Common myeloid progenitor, CD34-positive (primary cell): ENCODE measurements around the gene DCLK1.

Experiments
- CTCF ChIA-PET: fragments of 350-600 bp; sonication (Branson Sonifier 250); formaldehyde crosslinking; loops from one replicate; lab custom pipeline; 2021; ENCODE audit warnings: antibody characterized with exemption; lab: Charles Lee
- POLR2A ChIA-PET: fragments of 350-600 bp; sonication (Branson Sonifier 250); formaldehyde crosslinking; loops from one replicate; lab custom pipeline; 2021; ENCODE audit warnings: antibody characterized with exemption; lab: Charles Lee
- DNase-seq, 3 donors: peaks; one replicate each; pipeline versions ENCODE4 v3.0.0 to v3.0.0-alpha.2; 2013
- H3K27ac ChIP-seq, 2 experiments: 1 replicate in 1 of 2; 2 replicates in 1 of 2; pipeline ENCODE4 v1.7.0; 2013; ENCODE audit warnings: inconsistent platforms in 2 of 2, low read length in 2 of 2, mild to moderate bottlenecking in 2 of 2, low read depth in 1 of 2, moderate library complexity in 1 of 2; ENCODE audit not compliant: severe bottlenecking in 2 of 2, insufficient read depth in 1 of 2, poor library complexity in 1 of 2
- H3K27me3 ChIP-seq, 5 experiments: replicated peaks in 2 of 5; 1 replicate in 3 of 5; 2 replicates in 2 of 5; pipeline versions ENCODE4 v1.6.1 to v1.7.0; 2013; ENCODE audit warnings: low read length in 4 of 5, mild to moderate bottlenecking in 2 of 5, moderate library complexity in 2 of 5, inconsistent platforms in 1 of 5; ENCODE audit not compliant: insufficient read depth in 5 of 5, control insufficient read depth in 4 of 5
- H3K36me3 ChIP-seq, 4 experiments: 1 replicate in 2 of 4; 2 replicates in 2 of 4; pipeline versions ENCODE4 v1.6.1 to v1.7.0; 2013; ENCODE audit warnings: low read length in 3 of 4, control low read depth in 1 of 4, mild to moderate bottlenecking in 1 of 4; ENCODE audit not compliant: control insufficient read depth in 4 of 4, insufficient read depth in 4 of 4
- H3K4me1 ChIP-seq, 4 experiments: 1 replicate in 3 of 4; 2 replicates in 1 of 4; pipeline versions ENCODE4 v1.6.1 to v1.7.1; 2013; ENCODE audit warnings: low read length in 3 of 4, mild to moderate bottlenecking in 3 of 4, control low read depth in 1 of 4, inconsistent platforms in 1 of 4, moderate library complexity in 1 of 4; ENCODE audit not compliant: control insufficient read depth in 4 of 4, insufficient read depth in 4 of 4; ENCODE audit errors: control extremely low read depth in 1 of 4
- H3K4me3 ChIP-seq, 7 experiments: 1 replicate in 4 of 7; 2 replicates in 3 of 7; pipeline versions ENCODE4 v1.5.1 to v1.7.0; 2013; ENCODE audit warnings: mild to moderate bottlenecking in 7 of 7, low read length in 6 of 7, moderate library complexity in 6 of 7, inconsistent platforms in 2 of 7, low read depth in 2 of 7, control low read depth in 1 of 7; ENCODE audit not compliant: insufficient read depth in 4 of 7, control insufficient read depth in 1 of 7; ENCODE audit errors: extremely low read depth in 1 of 7
- H3K9me3 ChIP-seq, 5 experiments: 1 replicate in 4 of 5; 2 replicates in 1 of 5; pipeline versions ENCODE4 v1.6.1 to v1.7.1; 2013; ENCODE audit warnings: low read length in 4 of 5, mild to moderate bottlenecking in 2 of 5, inconsistent platforms in 1 of 5, low read depth in 1 of 5, moderate library complexity in 1 of 5; ENCODE audit not compliant: control insufficient read depth in 4 of 5, insufficient read depth in 2 of 5; ENCODE audit errors: control extremely low read depth in 1 of 5
- WGBS: methylation state at CpG from one replicate; pipeline ENCODE4 v1.1.5; 2013; ENCODE audit not compliant: insufficient coverage; 5-methylcytosine and 5-hydroxymethylcytosine counted together

Gene DCLK1

GRCh38 chr13:35723821-35724220, 407.4 kb downstream of the DCLK1 start:
- Histone ChIP-seq H3K36me3 (no peaks in the 10 kb centered on the region), H3K4me3 (no peak overlapping the region), H3K27me3 (no peaks in the 10 kb centered on the region), H3K9me3 (no peaks in the 10 kb centered on the region), H3K27ac (no peak overlapping the region), H3K4me1 (peaks cover 0 to 37% (median 22%) of the 10 kb centered on the region in 4 experiments)
- POLR2A ChIA-PET = no interaction called here
- no peak for DNase-seq
- 34% methylated on average over 5 of the region's 5 CpGs for WGBS
- CTCF ChIA-PET = no interaction called here

GRCh38 chr13:35723053-35723461, 408.1 kb downstream of the DCLK1 start:
- CTCF ChIA-PET = interaction anchor here (1.3 kb wide), 1 partner anchor 15 kb away, joined by 4 read pairs; no protein-coding TSS in a partner anchor
- WGBS = 37% methylated on average over 4 of the region's 5 CpGs
- POLR2A ChIA-PET = no interaction called here

GRCh38 chr13:35722458-35723052, 408.6 kb downstream of the DCLK1 start:
- Histone ChIP-seq H3K27me3 (no peaks in the 10 kb centered on the region), H3K4me1 (peaks cover 0 to 37% (median 22%) of the 10 kb centered on the region in 4 experiments), H3K4me3 (peak overlapping the region in 1 of 7 experiments; percentile 16), H3K9me3 (no peaks in the 10 kb centered on the region), H3K27ac (peak overlapping the region in 1 of 2 experiments; percentile 15), H3K36me3 (no peaks in the 10 kb centered on the region)
- WGBS = 0% methylated on average over 2 of the region's 9 CpGs
- peak; percentile 31 to 78 (median 71) for DNase-seq
- ChIA-PET CTCF (interaction anchor here (0.6 to 1.3 kb wide), 3 partner anchors 12 to 14 kb away, joined by 3 to 4 read pairs (median 4); no protein-coding TSS in a partner anchor), POLR2A (no interaction called here)

More at GRCh38 chr13:35723053-35723461, 408.1 kb downstream of the DCLK1 start:
- H3K4me1 ChIP-seq = peaks cover 0 to 37% (median 22%) of the 10 kb centered on the region in 4 experiments
- H3K9me3 ChIP-seq = no peaks in the 10 kb centered on the region
- H3K4me3 ChIP-seq = peak overlapping the region in 1 of 7 experiments; percentile 16
- H3K36me3 ChIP-seq = no peaks in the 10 kb centered on the region
- H3K27ac ChIP-seq = peak overlapping the region in 1 of 2 experiments; percentile 15
- no peaks in the 10 kb centered on the region for H3K27me3 ChIP-seq
- peak; percentile 2 to 29 (median 17) for DNase-seq

DNA sequence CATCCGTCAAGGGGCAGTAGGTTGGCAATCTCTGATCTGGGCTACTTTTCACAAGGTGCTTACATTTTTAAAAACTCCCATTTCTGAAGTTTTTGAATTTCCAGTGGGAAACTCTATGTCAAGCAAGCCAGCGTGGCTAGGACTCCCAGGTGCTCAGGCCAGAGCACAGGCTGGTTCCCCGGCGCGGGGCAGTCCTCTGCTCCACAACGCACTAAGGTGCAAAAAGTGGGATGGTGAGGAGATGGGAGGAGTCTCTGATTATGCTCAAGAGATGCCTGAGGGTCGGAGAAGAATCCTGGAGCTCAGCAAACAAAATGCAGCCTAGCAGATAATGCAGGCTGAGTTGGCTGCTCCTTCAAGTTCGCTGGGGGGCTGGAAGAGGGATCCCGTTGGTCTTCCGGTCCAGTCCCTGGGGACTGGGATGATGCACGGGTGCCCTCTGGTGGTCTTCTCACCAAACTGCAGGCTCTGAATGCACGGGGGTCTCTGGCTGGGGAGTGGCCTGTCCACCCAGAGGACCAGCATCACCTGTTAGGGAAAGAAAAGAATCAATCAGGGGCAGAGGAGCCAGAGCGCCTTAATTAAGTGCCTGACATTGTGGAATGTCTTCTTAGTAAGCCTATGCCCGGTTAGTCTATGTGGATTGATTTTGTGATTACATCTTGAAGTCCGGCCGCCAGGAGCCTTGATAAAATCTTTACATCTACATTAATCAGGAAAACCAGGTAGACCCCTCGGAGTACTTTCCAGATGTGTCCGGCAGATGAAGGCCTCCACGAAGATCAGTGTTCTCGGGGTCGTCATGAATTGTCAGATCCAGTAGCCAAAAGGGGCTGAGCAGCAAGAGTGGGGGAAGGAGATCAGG, 410.3 kb downstream of the DCLK1 start:
- no peaks in the 10 kb centered on the region for H3K9me3 ChIP-seq
- peaks cover 0 to 37% (median 22%) of the 10 kb centered on the region in 4 experiments for H3K4me1 ChIP-seq
- H3K27me3 ChIP-seq = no peaks in the 10 kb centered on the region
- 19% methylated on average over 11 of the region's 21 CpGs for WGBS
- CTCF ChIA-PET = interaction anchor here (1.0 kb wide), 1 partner anchor 10 kb away, joined by 3 read pairs; no protein-coding TSS in a partner anchor
- peak; percentile 33 to 44 (median 43) for DNase-seq
- peak overlapping the region in 4 of 7 experiments; percentile 36 to 64 (median 54) for H3K4me3 ChIP-seq
- POLR2A ChIA-PET = no interaction called here
- H3K36me3 ChIP-seq = no peaks in the 10 kb centered on the region
- H3K27ac ChIP-seq = no peak overlapping the region

DNA sequence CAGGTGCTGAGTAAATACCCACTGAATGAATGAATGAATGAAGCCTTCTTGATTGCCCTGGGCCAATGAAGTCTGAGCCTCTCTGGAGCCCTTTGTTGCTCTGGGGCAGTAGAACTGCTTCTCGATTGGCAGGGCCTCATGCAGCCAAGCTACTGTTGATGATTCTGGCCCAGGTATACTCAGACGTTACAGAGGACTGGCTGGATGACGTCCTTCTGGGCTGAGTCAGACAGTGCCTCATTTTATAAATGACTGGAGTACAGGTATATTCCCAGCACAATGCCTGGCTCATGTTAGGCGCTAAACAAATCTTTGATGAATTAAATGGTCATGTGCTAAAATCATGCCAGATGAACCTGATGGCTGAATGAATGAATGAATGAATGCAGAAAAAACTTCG, 410.9 kb downstream of the DCLK1 start:
- WGBS = 89% methylated on average over 3 of the region's 5 CpGs
- H3K9me3 ChIP-seq = no peaks in the 10 kb centered on the region
- CTCF ChIA-PET = no interaction called here
- H3K27me3 ChIP-seq = no peaks in the 10 kb centered on the region
- no peak for DNase-seq
- H3K4me1 ChIP-seq = peaks cover 0 to 37% (median 22%) of the 10 kb centered on the region in 4 experiments
- POLR2A ChIA-PET = no interaction called here
- H3K36me3 ChIP-seq = no peaks in the 10 kb centered on the region
- no peak overlapping the region for H3K4me3 ChIP-seq
- no peak overlapping the region for H3K27ac ChIP-seq
